Nucleus accumbens (tissue), 56 donors: ENCODE measurements around the gene COL24A1.
"Not testable (repeated sequence)": the region's sequence is repeated elsewhere in the genome, so short reads cannot be mapped to it uniquely, and the experiment has no call there.

Source experiments
- DNase-seq, 56 donors: peaks; one replicate each; lab custom pipeline; 2025; lab: John Stamatoyannopoulos, UW

Gene COL24A1

GRCh38 chr1:85830837-85831236 is 325.7 kb downstream of the COL24A1 start:
- DNase-seq, result no peak

- no peak for DNase-seq
These were observed 332.3 kb downstream of the COL24A1 start for GRCh38 chr1:85824066-85824840.

- no peak for DNase-seq
These were observed 333.9 kb downstream of the COL24A1 start for GRCh38 chr1:85822696-85823095.

- DNase-seq, result no peak
These were observed 338.2 kb downstream of the COL24A1 start for GRCh38 chr1:85818371-85818770.

- DNase-seq, result no peak
These were observed 340.0 kb downstream of the COL24A1 start for GRCh38 chr1:85816606-85817005.

- no peak for DNase-seq
These were observed 340.7 kb downstream of the COL24A1 start for GRCh38 chr1:85815906-85816305.

GRCh38 chr1:85806236-85806965 is 350.2 kb downstream of the COL24A1 start:
- DNase-seq, result no peak

GRCh38 chr1:85801520-85801919 is 355.1 kb downstream of the COL24A1 start:
- no peak for DNase-seq

GRCh38 chr1:85799737-85800136 is 356.8 kb downstream of the COL24A1 start:
- DNase-seq, result no peak

GRCh38 chr1:85798419-85798818 is 358.2 kb downstream of the COL24A1 start:
- no peak for DNase-seq

- not testable (repeated sequence) for DNase-seq
These were observed 379.6 kb downstream of the COL24A1 start for GRCh38 chr1:85777021-85777420.

GRCh38 chr1:85762804-85763203 is 393.8 kb downstream of the COL24A1 start:
- no peak for DNase-seq

GRCh38 chr1:85756864-85757263 is 399.7 kb downstream of the COL24A1 start:
- DNase-seq, result no peak

- DNase-seq, result no peak
These were observed 408.5 kb downstream of the COL24A1 start for GRCh38 chr1:85748120-85748519.

GRCh38 chr1:85746777-85747176 is 409.8 kb downstream of the COL24A1 start:
- DNase-seq, result no peak

- no peak for DNase-seq
These were observed 412.8 kb downstream of the COL24A1 start for GRCh38 chr1:85743814-85744213.

GRCh38 chr1:85734931-85735330 is 421.6 kb downstream of the COL24A1 start:
- DNase-seq, result no peak

GRCh38 chr1:85718678-85719340 is 437.8 kb downstream of the COL24A1 start:
- no peak for DNase-seq

- DNase-seq, result not testable (repeated sequence)
These were observed 442.0 kb downstream of the COL24A1 start for GRCh38 chr1:85714418-85715114.

- peak in 3 of 56 donors; percentile 0 to 4 (median 4) for DNase-seq
These were observed 447.7 kb downstream of the COL24A1 start for GRCh38 chr1:85708829-85709227.
